Retina (tissue), 1 donor: ENCODE data around the gene MT1HL1.
"Not testable (repeated sequence)": the region's sequence is repeated elsewhere in the genome, so short reads cannot be mapped to it uniquely, and the experiment has no call there.

Source experiments
- DNase-seq: peaks from one replicate; pipeline ENCODE4 v3.0.0-alpha.2; 2016

The MT1HL1 gene

DNA sequence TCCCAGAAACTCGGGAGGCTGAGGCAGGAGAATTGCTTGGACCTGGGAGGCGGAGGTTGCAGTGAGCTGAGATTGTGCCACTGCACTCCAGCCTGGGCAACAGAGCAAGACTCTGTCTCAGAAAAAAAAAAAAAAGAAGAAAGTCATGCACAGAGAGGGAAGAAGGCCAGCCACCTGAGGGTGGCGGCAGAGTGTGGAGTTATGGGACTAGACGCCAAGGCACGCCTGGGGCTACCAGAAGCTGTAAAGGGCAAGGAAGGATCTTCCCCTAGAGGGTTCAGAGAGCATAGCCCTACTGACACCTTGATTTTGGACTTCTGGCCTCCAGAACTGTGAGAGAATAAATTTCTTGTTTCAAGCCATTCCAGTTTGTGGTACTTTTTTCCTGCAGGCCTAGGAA is 30.2 kb downstream of the MT1HL1 start:
- DNase-seq: not testable (repeated sequence)

- DNase-seq: no peak
Measured at GRCh38 chr1:236966636-236967035, 37.6 kb downstream of the MT1HL1 start.

DNA sequence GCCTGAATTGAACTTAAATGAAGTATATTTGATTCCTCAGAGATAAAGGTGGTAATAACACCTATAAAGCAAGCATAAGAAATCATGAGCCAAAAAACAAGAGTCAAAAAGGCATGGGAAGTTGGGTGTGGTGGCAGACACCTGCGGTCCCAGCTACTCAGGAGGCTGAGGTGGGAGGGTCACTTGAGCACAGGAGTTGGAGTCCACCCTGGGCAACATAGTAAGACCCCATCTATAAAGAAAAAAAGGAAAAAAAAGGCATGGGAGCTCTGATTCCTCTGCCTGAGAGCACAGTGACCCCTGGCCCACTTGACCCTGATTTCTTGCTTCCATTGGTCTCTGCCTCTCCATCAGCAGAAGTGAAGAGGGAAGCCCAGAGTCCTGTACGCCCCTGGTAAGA is 40.3 kb downstream of the MT1HL1 start:
- DNase-seq: no peak

GRCh38 chr1:236959112-236959511 is 45.1 kb downstream of the MT1HL1 start:
- DNase-seq: no peak

GRCh38 chr1:236957235-236957634 is 47.0 kb downstream of the MT1HL1 start:
- no peak for DNase-seq
